Osteocyte (in vitro differentiated cells): Measurements from ENCODE around the gene ERAS. TPM values are rescaled to one million over a fixed set of nuclear protein-coding genes. Genes with fewer than 3 reads are reported as not detected.

Source experiments
- total RNA-seq: library from RNA; stranded (reverse); gene quantifications from 2 replicates; pipeline ENCODE4 v1.2.1, GENCODE V29; 2021

ERAS gene
- total RNA-seq, 1 donor from 2014 or later, result not detected

Other genes with a start within 250 kb of the ERAS start
- 89.9 and 97.8 TPM in 2 replicates for gene WDR13, start 229.0 kb upstream of the ERAS start, total RNA-seq
- 0.19 and 0.39 TPM in 2 replicates for gene WAS, start 142.7 kb upstream of the ERAS start, total RNA-seq
- gene SUV39H1, start 129.8 kb upstream of the ERAS start, total RNA-seq, result 4.5 and 5.1 TPM in 2 replicates
- gene GLOD5, start 64.8 kb upstream of the ERAS start, total RNA-seq, result not detected in 2 replicates
- not detected in 2 replicates for gene GATA1, start 39.9 kb upstream of the ERAS start, total RNA-seq
- gene HDAC6, start 24.4 kb upstream of the ERAS start, total RNA-seq, result 108 and 124 TPM in 2 replicates
- 13.1 and 14.8 TPM in 2 replicates for gene PCSK1N, start 9.1 kb downstream of the ERAS start, total RNA-seq
- 45.6 and 50.0 TPM in 2 replicates for gene TIMM17B, start 71.3 kb downstream of the ERAS start, total RNA-seq
- gene PQBP1, start 71.4 kb downstream of the ERAS start, total RNA-seq, result 69.8 and 78.3 TPM in 2 replicates
- gene SLC35A2, start 85.1 kb downstream of the ERAS start, total RNA-seq, result 34.6 and 37.0 TPM in 2 replicates
- 6.4 and 7.3 TPM in 2 replicates for gene PIM2, start 92.5 kb downstream of the ERAS start, total RNA-seq
- gene OTUD5, start 131.1 kb downstream of the ERAS start, total RNA-seq, result 54.9 and 57.4 TPM in 2 replicates
- 1.4 and 2.5 TPM in 2 replicates for gene KCND1, start 145.3 kb downstream of the ERAS start, total RNA-seq
- 42.2 and 48.5 TPM in 2 replicates for gene GRIPAP1, start 175.8 kb downstream of the ERAS start, total RNA-seq
- 44.7 and 51.8 TPM in 2 replicates for gene TFE3, start 216.8 kb downstream of the ERAS start, total RNA-seq
- gene CCDC120, start 232.5 kb downstream of the ERAS start, total RNA-seq, result 8.5 and 9.6 TPM in 2 replicates
- 55.3 and 58.5 TPM in 2 replicates for gene PRAF2, start 247.5 kb downstream of the ERAS start, total RNA-seq